Left forelimb (tissue), 1 donor: ENCODE measurements around the gene GABRA4.

Source experiments
- DNase-seq: peaks from one replicate; pipeline ENCODE4 v3.0.0-alpha.2; 2018; ENCODE audit warnings: low spot score

The GABRA4 gene

DNA sequence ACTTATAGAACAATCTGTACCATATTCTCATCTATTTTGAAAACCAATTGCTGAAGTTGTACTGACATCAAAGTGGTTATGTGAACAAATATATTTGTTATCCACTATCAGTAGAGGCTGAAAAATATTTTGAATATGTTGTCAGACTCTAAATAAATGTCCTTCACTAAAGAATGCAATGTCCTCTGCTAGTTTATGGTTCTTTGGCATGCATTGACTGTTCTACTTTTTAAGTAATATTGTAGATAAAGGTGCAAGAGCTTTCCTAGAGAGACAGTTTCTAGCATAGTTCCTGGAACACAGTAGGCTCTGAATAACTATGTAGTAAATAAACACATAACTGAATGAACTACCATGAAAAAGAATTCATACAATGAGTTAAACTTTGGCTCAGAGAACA lies 66.2 kb downstream of the GABRA4 start:
- no peak for DNase-seq

DNA sequence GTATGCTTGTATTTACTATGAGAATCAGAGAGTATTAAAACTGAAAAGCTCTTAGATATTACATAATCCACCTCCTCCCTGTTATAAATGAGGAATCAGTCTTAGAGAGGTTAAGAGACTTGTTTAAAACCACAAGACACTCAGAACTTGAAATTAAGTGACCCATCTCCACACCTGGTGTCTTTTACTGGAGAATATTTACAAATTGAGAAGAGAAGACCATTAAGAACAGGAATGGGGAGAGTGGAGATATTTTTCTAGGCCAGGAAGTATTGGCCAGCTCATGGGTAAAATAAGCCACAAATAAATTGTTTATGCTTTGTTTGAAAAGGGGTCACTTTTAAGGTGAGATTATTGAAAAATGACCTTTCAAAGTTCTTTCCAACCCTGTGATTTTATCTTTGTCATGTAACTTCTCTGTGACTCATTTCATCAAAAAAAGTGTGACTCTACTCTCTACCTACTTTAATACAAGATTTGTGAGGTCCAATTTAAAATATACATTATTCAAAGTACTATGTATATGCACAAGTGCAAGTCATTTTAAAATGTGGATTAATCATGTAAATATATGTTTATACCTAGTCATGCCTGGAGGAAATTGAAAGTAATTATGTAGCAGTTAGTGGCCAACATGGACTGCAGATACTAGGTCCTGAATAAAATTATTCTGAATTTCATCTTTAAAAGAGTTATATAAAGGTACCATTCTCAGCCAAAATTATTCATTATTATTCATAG lies 68.4 kb downstream of the GABRA4 start:
- DNase-seq: no peak

DNA sequence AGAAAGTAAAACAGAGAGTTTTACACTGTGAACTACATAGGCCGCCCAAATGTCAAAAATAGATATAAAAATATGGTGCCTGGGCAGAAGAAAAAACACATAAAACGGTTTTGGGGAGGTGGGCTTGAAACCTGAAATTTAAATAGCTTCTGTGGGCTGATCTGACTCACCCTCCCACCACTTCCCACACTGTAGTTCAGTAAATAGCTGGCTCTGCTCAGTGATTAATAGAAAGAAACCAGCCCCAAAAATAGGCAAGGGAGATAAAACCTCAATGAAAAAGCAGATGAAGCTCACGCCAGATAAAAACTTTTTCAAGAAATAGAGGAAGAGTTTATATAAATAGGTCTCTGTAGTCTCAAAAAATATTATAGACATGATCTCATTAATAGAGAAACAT lies 71.2 kb downstream of the GABRA4 start:
- no peak for DNase-seq

DNA sequence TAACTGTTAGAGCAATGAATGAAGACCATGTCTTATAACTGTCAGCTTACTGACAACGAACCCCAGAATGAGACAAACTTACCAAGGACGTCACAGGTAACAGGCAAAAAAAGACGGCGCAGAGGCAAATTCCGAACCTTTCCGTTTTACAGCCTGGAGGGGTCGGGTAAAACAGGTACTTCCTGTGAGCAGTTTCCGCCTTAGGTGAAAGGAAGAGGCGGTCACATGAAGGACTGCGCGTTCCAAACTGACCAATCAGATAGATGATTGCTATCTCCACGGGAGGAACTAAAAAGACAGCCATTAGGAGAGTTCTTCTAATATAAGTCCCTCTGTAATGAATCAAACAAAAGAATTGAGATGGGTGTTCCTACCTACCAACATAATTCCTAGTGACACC lies 84.3 kb downstream of the GABRA4 start, which contains the start of gene COX7B2:
TSS of gene COX7B2 (minus strand) at position 168 of the 400 bp plus-strand sequence. CDS start 174,053 bp downstream, outside the sequence.
- DNase-seq: no peak

DNA sequence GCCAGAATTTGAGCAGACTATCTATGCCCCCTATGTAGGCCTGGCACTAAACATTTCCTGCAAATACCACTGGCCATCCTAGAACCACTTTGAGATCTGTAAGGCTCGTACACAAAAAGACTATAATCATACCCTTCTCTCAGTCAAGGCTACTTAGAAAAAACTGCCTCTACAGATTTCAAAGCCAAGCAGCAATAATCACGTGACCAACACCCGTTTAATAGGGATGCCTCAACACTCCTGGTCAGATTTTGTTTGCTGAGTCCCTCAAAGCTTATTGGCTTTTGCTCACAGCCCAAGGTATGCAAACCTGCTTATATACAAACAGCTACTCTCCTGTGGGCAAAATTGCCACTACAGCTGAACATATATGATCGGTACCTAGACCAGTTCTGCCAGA lies 85.2 kb downstream of the GABRA4 start:
- DNase-seq: no peak

DNA sequence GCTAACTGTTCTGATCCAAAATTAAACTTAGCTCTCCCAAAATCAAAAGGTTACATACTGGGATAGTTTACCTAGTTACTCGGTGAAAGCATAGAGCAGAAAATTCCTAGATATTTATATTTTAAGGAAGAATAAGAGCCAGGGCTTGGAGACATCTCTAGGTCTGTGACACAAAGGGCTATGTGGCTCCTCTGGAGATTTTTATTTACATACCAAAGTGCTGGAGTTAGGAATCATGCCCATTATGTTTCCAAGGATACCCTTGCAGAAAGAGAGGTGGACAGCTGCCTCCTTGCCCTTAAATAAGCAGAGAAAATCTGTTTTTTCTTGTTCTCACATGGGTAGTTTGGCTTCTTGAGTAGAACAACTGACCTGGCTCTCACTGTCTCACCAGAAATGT lies 93.3 kb downstream of the GABRA4 start:
- DNase-seq: no peak

DNA sequence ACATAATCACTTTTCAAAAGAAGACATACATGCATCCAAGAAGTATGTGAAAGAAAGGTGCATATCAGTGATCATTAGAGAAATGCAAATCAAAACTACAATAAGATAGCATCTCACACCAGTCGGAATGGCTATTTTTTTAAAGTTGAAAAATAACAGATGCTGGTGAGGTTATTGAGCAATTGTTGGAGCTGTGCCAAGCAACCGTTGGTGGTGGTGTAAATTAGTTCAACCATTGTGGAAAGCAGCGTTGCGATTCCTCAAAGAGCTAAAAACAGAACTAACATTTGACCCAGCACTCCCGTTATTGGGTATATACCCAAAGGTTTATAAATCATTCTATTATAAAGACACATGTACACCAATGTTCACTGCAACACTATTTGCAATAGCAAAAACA lies 98.6 kb downstream of the GABRA4 start:
- no peak for DNase-seq

DNA sequence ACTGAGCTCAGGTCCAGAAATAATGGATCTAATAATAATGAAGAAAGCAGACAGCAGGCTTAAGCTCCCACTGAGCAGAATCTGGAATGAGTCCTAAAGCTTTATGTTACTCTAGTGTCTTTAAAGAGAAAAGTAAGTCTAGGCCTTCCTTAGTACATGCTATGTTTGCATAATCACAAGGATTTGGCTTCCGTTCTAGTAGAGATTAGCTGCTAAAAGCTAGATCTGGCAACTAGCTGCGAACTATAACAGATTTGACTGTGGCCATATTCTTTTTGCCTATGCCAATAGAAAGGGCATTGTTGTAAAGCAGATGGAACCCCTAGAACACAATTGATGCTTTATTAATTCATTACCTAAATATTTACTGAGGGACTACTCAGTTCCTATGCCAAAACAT lies 103.3 kb downstream of the GABRA4 start:
- no peak for DNase-seq

DNA sequence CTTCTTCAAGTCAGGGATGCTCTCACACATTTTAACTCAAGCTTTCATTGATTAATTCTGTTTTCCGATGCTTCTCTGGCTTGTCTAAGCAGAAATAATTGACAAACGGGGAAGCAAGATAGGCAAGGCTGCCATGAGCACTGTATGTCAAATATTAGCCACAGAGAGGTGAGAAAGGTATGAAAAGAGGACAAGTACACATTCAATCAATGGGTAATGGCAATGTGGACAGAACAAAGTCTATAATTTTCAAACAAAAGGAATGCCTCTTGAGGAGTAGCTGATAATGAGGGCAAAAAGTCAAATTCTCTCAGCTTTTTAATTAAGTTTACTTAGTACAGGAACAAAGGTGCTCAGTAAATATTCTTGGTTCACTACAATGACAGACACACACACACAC lies 104.0 kb downstream of the GABRA4 start:
- DNase-seq: no peak

DNA sequence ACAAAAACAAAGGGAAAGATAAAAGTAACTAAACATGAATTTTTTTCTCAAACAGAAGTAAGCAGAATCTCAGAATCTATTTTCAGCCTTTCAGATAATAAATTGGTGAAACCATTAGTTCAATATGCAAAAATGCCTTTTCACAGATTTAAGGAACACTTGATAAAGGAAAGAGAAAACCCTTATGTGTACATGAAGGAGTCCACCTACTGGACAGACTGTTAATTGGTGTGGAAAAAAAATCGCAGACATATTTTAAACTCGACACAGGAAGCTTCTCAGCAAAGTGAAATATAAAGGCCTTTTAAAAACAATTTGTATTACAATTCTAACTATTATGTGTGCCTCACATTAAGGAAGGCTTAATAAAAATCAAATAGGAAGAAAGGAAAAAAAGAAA lies 106.7 kb downstream of the GABRA4 start:
- DNase-seq: no peak

DNA sequence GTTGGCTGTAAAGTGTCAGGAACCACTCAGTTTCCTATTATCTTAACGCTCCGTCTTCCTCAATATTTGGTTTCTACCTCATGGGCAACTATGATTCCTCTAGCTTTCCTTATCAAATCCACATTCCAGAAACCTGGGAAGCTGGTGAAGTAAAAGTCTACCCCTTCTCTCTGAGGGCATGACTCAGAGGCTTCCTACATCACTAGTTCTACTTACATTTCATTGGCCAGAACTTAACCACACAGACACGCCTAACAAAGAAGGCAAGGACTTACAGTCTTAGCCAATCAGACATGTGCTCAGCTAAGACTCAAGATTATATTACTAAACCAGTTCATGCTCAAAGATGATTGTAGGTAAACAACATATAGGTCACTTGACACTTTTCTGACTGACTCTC lies 114.7 kb downstream of the GABRA4 start:
- no peak for DNase-seq

DNA sequence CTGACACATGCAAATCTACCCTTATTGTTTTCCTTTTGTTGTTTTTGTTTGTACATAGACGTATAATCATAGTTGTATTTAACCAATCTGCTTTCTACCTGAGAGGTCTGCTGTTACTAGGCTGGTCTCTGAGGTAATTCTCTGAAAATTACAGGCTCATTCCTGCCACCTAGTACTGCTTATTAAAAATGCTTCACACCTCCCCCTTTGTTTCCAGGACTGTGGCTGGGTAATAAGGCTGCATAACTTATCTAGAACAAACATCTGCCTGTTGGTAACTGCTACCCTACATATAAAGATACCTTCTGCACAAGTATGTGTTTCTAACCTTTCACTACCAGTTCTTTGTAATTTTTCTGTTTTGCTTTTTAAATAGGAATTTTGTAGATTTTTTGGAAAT lies 118.6 kb downstream of the GABRA4 start:
- DNase-seq: no peak

DNA sequence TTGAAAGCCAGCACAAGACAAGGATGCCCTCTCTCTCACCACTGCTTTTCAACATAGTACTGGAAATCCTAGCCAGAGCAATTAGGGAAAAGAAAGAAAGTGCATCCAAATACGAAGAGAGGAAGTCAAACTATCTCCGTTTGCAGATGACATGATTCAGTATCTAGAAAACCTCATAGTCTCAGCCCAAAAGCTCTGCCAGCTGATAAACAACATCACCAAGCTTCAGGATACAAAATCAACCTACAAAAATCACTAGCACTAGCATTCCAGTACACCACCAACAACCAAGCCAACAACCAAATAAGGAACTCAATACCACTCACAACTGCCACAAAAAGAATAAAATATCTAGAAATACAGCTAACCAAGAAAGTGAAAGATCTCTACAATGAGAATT lies 123.0 kb downstream of the GABRA4 start:
- DNase-seq: no peak
